PC-3 (cell line): Measurements from ENCODE around the gene TMOD2. TPM values are rescaled to one million over a fixed set of nuclear protein-coding genes. Genes with fewer than 3 reads are reported as not detected.

ENCODE experiments used
- ATAC-seq: fragments of 200-7000 bp; cut with Tn5 transposase; 2 replicates; pipeline ENCODE4 v1.9.1; 2020; ENCODE audit warnings: mild to moderate bottlenecking, moderate library complexity
- BruUV-seq: library from RNA; stranded (reverse); fragments of 400-500 nt; replicated peaks from 2 replicates; lab custom pipeline; 2021; lab: Mats Ljungman, UMichigan
- CTCF ChIA-PET: fragments of 300-600 bp; sonication (Branson Sonifier 250); formaldehyde crosslinking; loops from one replicate; lab custom pipeline; 2022; ENCODE audit warnings: antibody characterized with exemption; lab: Charles Lee
- POLR2A ChIA-PET: fragments of 300-600 bp; sonication (Branson Sonifier 250); formaldehyde crosslinking; loops from one replicate; lab custom pipeline; 2022; ENCODE audit warnings: antibody characterized with exemption; ENCODE audit not compliant: unreplicated experiment; lab: Charles Lee
- DNase-seq: peaks from one replicate; pipeline ENCODE4 v3.0.0-alpha.2; 2015
- H2AFZ ChIP-seq: fragments of 300-600 bp; sonication (generic); 2 replicates; pipeline ENCODE4 v1.6.0; 2016; ENCODE audit warnings: antibody characterized with exemption, low read length
- H3F3A ChIP-seq: fragments of 300-600 bp; sonication (generic); one replicate; pipeline ENCODE4 v1.6.0; 2017; ENCODE audit warnings: antibody characterized with exemption, low read length, control low read depth, mild to moderate bottlenecking; ENCODE audit not compliant: unreplicated experiment
- H3K27ac ChIP-seq: fragments of 300-600 bp; sonication (generic); 2 replicates; pipeline ENCODE4 v1.5.1; 2016; ENCODE audit warnings: mild to moderate bottlenecking, low read length
- H3K27me3 ChIP-seq: fragments of 300-600 bp; sonication (generic); 2 replicates; pipeline ENCODE4 v1.6.1; 2016; ENCODE audit warnings: low read length, mixed read lengths
- H3K36me3 ChIP-seq: fragments of 300-600 bp; sonication (generic); 2 replicates; pipeline ENCODE4 v1.6.1; 2016; ENCODE audit warnings: low read depth, mixed run types, low read length, mixed read lengths
- H3K4me1 ChIP-seq: fragments of 300-600 bp; sonication (generic); 2 replicates; pipeline ENCODE4 v1.5.1; 2016; ENCODE audit warnings: low read length; ENCODE audit not compliant: insufficient read depth
- H3K4me2 ChIP-seq: fragments of 300-600 bp; sonication (generic); 2 replicates; pipeline ENCODE4 v1.6.0; 2016; ENCODE audit warnings: low read length
- H3K4me3 ChIP-seq: fragments of 300-600 bp; sonication (generic); 2 replicates; pipeline ENCODE4 v1.5.1; 2016; ENCODE audit warnings: mild to moderate bottlenecking, low read length, mixed read lengths
- H3K79me2 ChIP-seq: fragments of 300-600 bp; sonication (generic); 2 replicates; pipeline ENCODE4 v1.6.1; 2017; ENCODE audit warnings: low read length, mixed read lengths
- H3K9ac ChIP-seq: fragments of 300-600 bp; sonication (generic); 2 replicates; pipeline ENCODE4 v1.6.0; 2016; ENCODE audit warnings: mild to moderate bottlenecking, low read length
- H3K9me2 ChIP-seq: fragments of 300-600 bp; sonication (generic); replicated peaks from 2 replicates; pipeline ENCODE4 v1.6.1; 2016; ENCODE audit warnings: mixed run types, low read length, mixed read lengths
- H3K9me3 ChIP-seq: fragments of 300-600 bp; sonication (generic); 2 replicates; pipeline ENCODE4 v1.6.1; 2016; ENCODE audit warnings: low read length, mixed read lengths
- H4K20me1 ChIP-seq: fragments of 300-600 bp; sonication (generic); 2 replicates; pipeline ENCODE4 v1.6.1; 2016; ENCODE audit warnings: low read length, mixed read lengths
- EZH2 ChIP-seq: fragments of 300-600 bp; sonication (generic); IDR thresholded peaks from one replicate; pipeline ENCODE4 v1.6.1; 2017; ENCODE audit warnings: antibody characterized with exemption, mild to moderate bottlenecking, low read length; ENCODE audit not compliant: unreplicated experiment
- EZH2phosphoT487 ChIP-seq: fragments of 300-600 bp; sonication (generic); IDR thresholded peaks from 2 replicates; pipeline ENCODE4 v1.6.1; 2018; ENCODE audit warnings: mild to moderate bottlenecking, antibody characterized with exemption, low read length, borderline replicate concordance
- intact Hi-C: fragments of 100-400 bp; cut with micrococcal nuclease; formaldehyde crosslinking; loops from 2 replicates; pipeline ENCODE4 v1.9.0; 2023
- total RNA-seq: library from RNA; depleted of rRNA; stranded (reverse); fragments of >200 nt; gene quantifications from 2 replicates; pipeline ENCODE4 v1.2.3, GENCODE V29; 2014
- TF ChIP-seq, protein P1 (sequence below): fragments of 300-600 bp; sonication (generic); conservative IDR thresholded peaks from 2 replicates; pipeline ENCODE4 v1.5.1; 2017; ENCODE audit warnings: antibody characterized with exemption, low read depth, mild to moderate bottlenecking, low read length

Gene TMOD2
- total RNA-seq, 1 experiment from 2014 or later = 0.95 TPM

DNA sequence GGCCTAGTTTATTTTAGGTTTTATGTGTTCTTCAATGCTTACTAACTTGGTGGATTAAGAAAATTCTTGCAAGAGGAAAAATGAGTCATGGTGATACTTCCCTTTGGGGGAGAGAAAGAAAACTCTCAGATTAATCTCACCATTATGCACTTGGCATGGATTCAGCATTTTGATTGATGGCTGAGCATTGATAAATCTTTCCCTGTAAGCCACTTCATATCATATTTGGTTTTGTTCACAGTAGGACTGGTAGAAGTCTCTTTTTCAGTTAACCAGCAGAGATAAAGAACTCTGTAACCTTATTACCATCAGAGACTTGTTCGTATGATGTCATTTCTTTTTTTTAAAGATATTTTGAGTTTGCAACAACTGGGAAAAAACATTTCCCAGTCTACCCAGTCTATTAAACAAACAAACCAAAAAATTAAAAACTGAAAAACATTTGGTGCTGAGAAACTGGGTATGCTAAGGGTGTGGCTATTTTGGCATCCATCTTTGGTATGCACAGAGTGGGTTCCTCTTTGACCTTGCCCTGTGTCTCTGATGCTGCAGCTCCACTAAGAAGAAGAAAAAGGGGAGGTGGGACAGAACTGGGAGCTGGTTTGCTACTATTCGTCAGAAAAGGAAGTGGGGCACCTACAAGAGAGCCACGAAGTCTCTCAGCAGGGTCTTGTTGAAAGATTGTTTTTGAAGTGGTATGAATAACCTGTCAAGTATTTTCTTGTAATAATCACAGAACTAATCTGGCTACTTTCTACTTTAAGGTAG is 95.2 kb downstream of the TMOD2 start:
- peaks cover 98% of the 10 kb centered on the region for H3K79me2 ChIP-seq
- ATAC-seq (peak; percentile 53), DNase-seq (peak; percentile 90)
- no peak overlapping the region for H3K9ac ChIP-seq
- no peaks in the 10 kb centered on the region for H3K36me3 ChIP-seq
- H3K4me3 ChIP-seq = 0 out of 2 replicates have a peak overlapping the region, but pooled peaks have one; percentile 21
- no TSS peak for BruUV-seq
- intact Hi-C loops = no loop called here
- peaks cover 54% of the 10 kb centered on the region for H3K4me1 ChIP-seq
- H2AFZ ChIP-seq = no peak overlapping the region
- H3K9me2 ChIP-seq = no peaks in the 10 kb centered on the region
- TF ChIP-seq EZH2 (no peak), EZH2phosphoT487 (no peak)
- TF ChIP-seq, protein P1, sequence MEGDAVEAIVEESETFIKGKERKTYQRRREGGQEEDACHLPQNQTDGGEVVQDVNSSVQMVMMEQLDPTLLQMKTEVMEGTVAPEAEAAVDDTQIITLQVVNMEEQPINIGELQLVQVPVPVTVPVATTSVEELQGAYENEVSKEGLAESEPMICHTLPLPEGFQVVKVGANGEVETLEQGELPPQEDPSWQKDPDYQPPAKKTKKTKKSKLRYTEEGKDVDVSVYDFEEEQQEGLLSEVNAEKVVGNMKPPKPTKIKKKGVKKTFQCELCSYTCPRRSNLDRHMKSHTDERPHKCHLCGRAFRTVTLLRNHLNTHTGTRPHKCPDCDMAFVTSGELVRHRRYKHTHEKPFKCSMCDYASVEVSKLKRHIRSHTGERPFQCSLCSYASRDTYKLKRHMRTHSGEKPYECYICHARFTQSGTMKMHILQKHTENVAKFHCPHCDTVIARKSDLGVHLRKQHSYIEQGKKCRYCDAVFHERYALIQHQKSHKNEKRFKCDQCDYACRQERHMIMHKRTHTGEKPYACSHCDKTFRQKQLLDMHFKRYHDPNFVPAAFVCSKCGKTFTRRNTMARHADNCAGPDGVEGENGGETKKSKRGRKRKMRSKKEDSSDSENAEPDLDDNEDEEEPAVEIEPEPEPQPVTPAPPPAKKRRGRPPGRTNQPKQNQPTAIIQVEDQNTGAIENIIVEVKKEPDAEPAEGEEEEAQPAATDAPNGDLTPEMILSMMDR = no peak
- no peaks in the 10 kb centered on the region for H3K27me3 ChIP-seq
- ChIA-PET POLR2A (no interaction called here), CTCF (no interaction called here)
- peak overlapping the region; percentile 82 for H3K27ac ChIP-seq
- H3F3A ChIP-seq = no peaks in the 10 kb centered on the region
- H3K9me3 ChIP-seq = no peaks in the 10 kb centered on the region
- H3K4me2 ChIP-seq = peak overlapping the region; percentile 59
- peaks cover 12% of the 10 kb centered on the region; the same call in 1 of the 2 replicates for H4K20me1 ChIP-seq

DNA sequence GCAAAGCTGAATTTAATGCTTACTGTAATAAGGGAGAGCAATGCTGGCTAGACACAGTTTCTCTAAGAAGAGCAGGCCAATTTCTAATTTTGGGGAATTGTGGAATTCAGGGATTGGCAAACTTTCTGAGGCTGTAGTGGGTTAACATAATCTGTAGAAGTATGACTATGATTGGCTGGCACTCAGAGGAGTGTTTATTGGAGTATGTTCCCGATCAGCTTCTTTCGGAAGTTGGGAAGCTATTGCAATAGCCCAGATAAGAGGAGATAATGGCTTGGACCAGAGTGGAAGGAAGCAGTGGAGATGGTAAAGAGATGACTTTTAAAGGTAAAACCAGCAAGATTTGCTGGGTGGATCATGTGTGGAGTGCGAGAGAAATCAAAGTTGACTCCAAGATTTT is 97.4 kb downstream of the TMOD2 start:
- Histone ChIP-seq H3K9me2 (no peaks in the 10 kb centered on the region), H3K79me2 (peaks cover 98% of the 10 kb centered on the region), H3K9ac (no peak overlapping the region), H3K4me2 (no peak overlapping the region), H3K36me3 (no peaks in the 10 kb centered on the region), H3K27ac (no peak overlapping the region), H3K4me1 (peaks cover 36% of the 10 kb centered on the region), H4K20me1 (peaks cover 12% of the 10 kb centered on the region; the same call in 1 of the 2 replicates), H3F3A (no peaks in the 10 kb centered on the region), H3K9me3 (no peaks in the 10 kb centered on the region), H2AFZ (no peak overlapping the region), H3K4me3 (no peak overlapping the region), H3K27me3 (no peaks in the 10 kb centered on the region)
- ATAC-seq (no peak), DNase-seq (no peak)
- no TSS peak for BruUV-seq
- POLR2A ChIA-PET = no interaction called here
- intact Hi-C loops = no loop called here
- TF ChIP-seq, protein P1 = no peak
- TF ChIP-seq EZH2 = no peak
- TF ChIP-seq EZH2phosphoT487 = no peak
- CTCF ChIA-PET = no interaction called here

DNA sequence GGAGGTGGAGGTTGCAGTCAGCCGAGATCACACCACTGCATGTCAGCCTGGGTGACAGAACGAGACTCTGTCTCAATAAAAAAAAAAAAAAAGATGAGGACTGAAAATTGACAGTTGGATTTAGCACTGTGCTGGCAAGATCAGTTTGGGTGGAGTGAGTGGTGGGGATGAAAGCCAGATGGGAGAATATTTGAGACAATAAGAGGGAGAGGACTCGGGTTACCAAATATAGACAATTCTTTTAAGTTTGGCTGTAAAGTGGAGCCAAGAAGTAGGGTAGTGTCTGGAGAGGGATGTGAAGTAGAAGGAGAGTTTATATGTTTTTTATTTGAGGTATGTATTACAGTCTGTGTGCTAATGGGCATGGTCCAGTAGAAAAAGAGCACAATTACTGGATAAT is 98.5 kb downstream of the TMOD2 start:
- DNase-seq = no peak
- no TSS peak for BruUV-seq
- H3K9me2 ChIP-seq = no peaks in the 10 kb centered on the region
- H3F3A ChIP-seq = no peaks in the 10 kb centered on the region
- H4K20me1 ChIP-seq = peaks cover 5% of the 10 kb centered on the region; the same call in 1 of the 2 replicates
- H3K27me3 ChIP-seq = no peaks in the 10 kb centered on the region
- H3K9me3 ChIP-seq = no peaks in the 10 kb centered on the region
- no peak overlapping the region for H2AFZ ChIP-seq
- peaks cover 98% of the 10 kb centered on the region for H3K79me2 ChIP-seq
- ATAC-seq = no peak
- no peak overlapping the region for H3K4me2 ChIP-seq
- H3K36me3 ChIP-seq = no peaks in the 10 kb centered on the region
- POLR2A ChIA-PET = no interaction called here
- no peak overlapping the region for H3K9ac ChIP-seq
- intact Hi-C loops = no loop called here
- no peak overlapping the region for H3K27ac ChIP-seq
- H3K4me1 ChIP-seq = peaks cover 26% of the 10 kb centered on the region
- TF ChIP-seq, protein P1 = no peak
- no peak for TF ChIP-seq EZH2phosphoT487
- no peak for TF ChIP-seq EZH2
- CTCF ChIA-PET = no interaction called here
- H3K4me3 ChIP-seq = no peak overlapping the region
